ENCODE data around the gene FUCA1. TPM values are rescaled to one million over a fixed set of nuclear protein-coding genes. Genes with fewer than 3 reads are reported as not detected.

Gene FUCA1
- total and polyA plus RNA-seq, 2 of the 8 experiments (the other 6 are each of a cell fraction or from before 2014, with no cell fraction given), result 5.9 to 6.4 TPM

- TF ChIP-seq ZNF274 (IDR thresholded peaks at IDR 0.05; ENCODE audit: borderline replicate concordance, extremely low read depth, low read length), result no peak
- no peak for TF ChIP-seq CBX5 (IDR thresholded peaks at IDR 0.05; ENCODE audit: low read depth, low read length)
- TF ChIP-seq EZH2 (IDR thresholded peaks at IDR 0.05; ENCODE audit: low read depth, low read length, severe bottlenecking), result no peak
- TF ChIP-seq NANOG (IDR thresholded peaks at IDR 0.05; ENCODE audit: insufficient read depth, low read depth, low read length, poor library complexity, severe bottlenecking), result no peak
These were observed 60.6 kb downstream of the FUCA1 start (continued) for GRCh38 chr1:23807453-23807852.

Measured in H1 (cell line).